Measurements from ENCODE around the gene MGAM2. TPM values are rescaled to one million over a fixed set of nuclear protein-coding genes. Genes with fewer than 3 reads are reported as not detected.

The MGAM2 gene
- total and polyA plus RNA-seq, 4 donors: 0.09 to 0.59 (median 0.11) TPM

GRCh38 chr7:142063551-142064442 is 47.7 kb upstream of the MGAM2 start:
- Histone ChIP-seq H3K4me1 (ENCODE audit: control insufficient read depth in 4 of 4, insufficient read depth in 4 of 4, low read length in 3 of 4) (peaks cover 0 to 9% (median 3%) of the 10 kb centered on the region in 4 donors), H3K9ac (ENCODE audit: low read depth in 1 of 2, low read length in 2 of 2) (no peak overlapping the region), H3K4me3 (ENCODE audit: low read depth in 1 of 3, low read length in 3 of 3) (no peak overlapping the region), H3K27ac (ENCODE audit: low read depth in 1 of 2, low read length in 2 of 2) (no peak overlapping the region), H3K9me3 (ENCODE audit: control insufficient read depth in 4 of 4, low read length in 3 of 4) (no peaks in the 10 kb centered on the region), H3K36me3 (ENCODE audit: control insufficient read depth in 4 of 4, insufficient read depth in 3 of 4, low read depth in 1 of 4, low read length in 3 of 4) (no peaks in the 10 kb centered on the region), H3K27me3 (ENCODE audit: control insufficient read depth in 4 of 4, insufficient read depth in 4 of 4, low read length in 3 of 4) (no peaks in the 10 kb centered on the region)
- no peak for DNase-seq (ENCODE audit: low spot score)
- WGBS: 62% methylated on average over 12 of the region's 12 CpGs
- TF ChIP-seq HNF4A (conservative IDR thresholded peaks at IDR 0.05) (peak; percentile 65 to 66), MAX (IDR thresholded peaks at IDR 0.05) (no peak)

GRCh38 chr7:142066536-142066935 is 45.0 kb upstream of the MGAM2 start:
- no peak for DNase-seq (ENCODE audit: low spot score)
- Histone ChIP-seq H3K4me3 (ENCODE audit: low read depth in 1 of 3, low read length in 3 of 3) (no peak overlapping the region), H3K9ac (ENCODE audit: low read depth in 1 of 2, low read length in 2 of 2) (no peak overlapping the region), H3K4me1 (ENCODE audit: control insufficient read depth in 4 of 4, insufficient read depth in 4 of 4, low read length in 3 of 4) (peaks cover 0 to 9% (median 3%) of the 10 kb centered on the region in 4 donors), H3K27ac (ENCODE audit: low read depth in 1 of 2, low read length in 2 of 2) (no peak overlapping the region), H3K9me3 (ENCODE audit: control insufficient read depth in 4 of 4, low read length in 3 of 4) (no peaks in the 10 kb centered on the region), H3K27me3 (ENCODE audit: control insufficient read depth in 4 of 4, insufficient read depth in 4 of 4, low read length in 3 of 4) (no peaks in the 10 kb centered on the region), H3K36me3 (ENCODE audit: control insufficient read depth in 4 of 4, insufficient read depth in 3 of 4, low read depth in 1 of 4, low read length in 3 of 4) (no peaks in the 10 kb centered on the region)
- TF ChIP-seq CTCF (IDR thresholded peaks at IDR 0.05; ENCODE audit: low read depth, low read length, missing input control): no peak
- no peak for TF ChIP-seq RXRA (IDR thresholded peaks at IDR 0.05)
- WGBS: 93% methylated on average over 8 of the region's 8 CpGs

- DNase-seq (ENCODE audit: low spot score): no peak
- H3K4me3 ChIP-seq (ENCODE audit: low read depth in 1 of 3, low read length in 3 of 3): no peak overlapping the region
- 88% methylated on average over 4 of the region's 4 CpGs for WGBS
- no peaks in the 10 kb centered on the region for H3K4me1 ChIP-seq (ENCODE audit: control insufficient read depth in 4 of 4, insufficient read depth in 4 of 4, low read length in 3 of 4)
- H3K27me3 ChIP-seq (ENCODE audit: control insufficient read depth in 4 of 4, insufficient read depth in 4 of 4, low read length in 3 of 4): no peaks in the 10 kb centered on the region
- no peak overlapping the region for H3K9ac ChIP-seq (ENCODE audit: low read depth in 1 of 2, low read length in 2 of 2)
- no peak overlapping the region for H3K27ac ChIP-seq (ENCODE audit: low read depth in 1 of 2, low read length in 2 of 2)
- H3K36me3 ChIP-seq (ENCODE audit: control insufficient read depth in 4 of 4, insufficient read depth in 3 of 4, low read depth in 1 of 4, low read length in 3 of 4): no peaks in the 10 kb centered on the region
- no peaks in the 10 kb centered on the region for H3K9me3 ChIP-seq (ENCODE audit: control insufficient read depth in 4 of 4, low read length in 3 of 4)
- no peak for TF ChIP-seq GABPA (IDR thresholded peaks at IDR 0.05 in 1 of 2, conservative IDR thresholded peaks at IDR 0.05 in 1 of 2)
- TF ChIP-seq MAX (IDR thresholded peaks at IDR 0.05): no peak
- no peak for TF ChIP-seq HNF4G (IDR thresholded peaks at IDR 0.05)
- no peak for TF ChIP-seq REST (IDR thresholded peaks at IDR 0.05)
- no peak for TF ChIP-seq TAF1 (conservative IDR thresholded peaks at IDR 0.05)
- TF ChIP-seq HNF4A (conservative IDR thresholded peaks at IDR 0.05): no peak
- TF ChIP-seq RXRA (IDR thresholded peaks at IDR 0.05): no peak
- no peak for TF ChIP-seq JUND (IDR thresholded peaks at IDR 0.05)
- no peak for TF ChIP-seq CTCF (IDR thresholded peaks at IDR 0.05; ENCODE audit: low read depth, low read length, missing input control)
- no peak for TF ChIP-seq ZBTB33 (IDR thresholded peaks at IDR 0.05)
- TF ChIP-seq RAD21 (IDR thresholded peaks at IDR 0.05): no peak
- TF ChIP-seq ATF3 (IDR thresholded peaks at IDR 0.05): no peak
- no peak for TF ChIP-seq EGR1 (IDR thresholded peaks at IDR 0.05; ENCODE audit: low read depth in 2 of 2)
- TF ChIP-seq YY1 (IDR thresholded peaks at IDR 0.05): no peak
- TF ChIP-seq FOXA1 (IDR thresholded peaks at IDR 0.05): no peak
Measured at GRCh38 chr7:142077762-142078161, 33.8 kb upstream of the MGAM2 start.

Measured in liver (tissue), 9 donors.